ENCODE results near the gene ADAMTSL4. TPM values are rescaled to one million over a fixed set of nuclear protein-coding genes. Genes with fewer than 3 reads are reported as not detected.
"Not testable (repeated sequence)": the region's sequence is repeated elsewhere in the genome, so short reads cannot be mapped to it uniquely, and the experiment has no call there.

ADAMTSL4 gene
- total and polyA plus RNA-seq, 9 donors: 20.2 to 56.0 (median 43.5) TPM

- H3K4me1 ChIP-seq (ENCODE audit: control insufficient read depth, insufficient read depth, low read length): no peaks in the 10 kb centered on the region
- no CpG with 5 or more reads among the region's 7 CpGs for WGBS (ENCODE audit: insufficient coverage)
Measured at GRCh38 chr1:150596095-150596892, 47.1 kb downstream of the ADAMTSL4 start.

GRCh38 chr1:150596976-150597375 lies 47.8 kb downstream of the ADAMTSL4 start:
- Histone ChIP-seq H3K36me3 (ENCODE audit: control insufficient read depth, insufficient read depth, low read length) (no peaks in the 10 kb centered on the region), H3K9me3 (replicated peaks; ENCODE audit: control insufficient read depth, low read depth, low read length) (no peaks in the 10 kb centered on the region), H3K27ac (ENCODE audit: low read length) (no peak overlapping the region), H3K4me3 (ENCODE audit: low read length) (no peak overlapping the region), H3K27me3 (ENCODE audit: control insufficient read depth, insufficient read depth, low read length) (no peaks in the 10 kb centered on the region), H3K4me1 (ENCODE audit: control insufficient read depth, insufficient read depth, low read length) (no peaks in the 10 kb centered on the region)
- no peak for DNase-seq
- 83% methylated on average over 1 of the region's 3 CpGs for WGBS (ENCODE audit: insufficient coverage)

More at GRCh38 chr1:150596095-150596892, 47.1 kb downstream of the ADAMTSL4 start:
- Histone ChIP-seq H3K9me3 (replicated peaks; ENCODE audit: control insufficient read depth, low read depth, low read length) (no peaks in the 10 kb centered on the region), H3K4me3 (ENCODE audit: low read length) (no peak overlapping the region), H3K36me3 (ENCODE audit: control insufficient read depth, insufficient read depth, low read length) (no peaks in the 10 kb centered on the region), H3K27ac (ENCODE audit: low read length) (no peak overlapping the region), H3K27me3 (ENCODE audit: control insufficient read depth, insufficient read depth, low read length) (no peaks in the 10 kb centered on the region)
- DNase-seq: no peak

GRCh38 chr1:150598346-150598745 lies 49.1 kb downstream of the ADAMTSL4 start:
- DNase-seq; H3K4me3 ChIP-seq (ENCODE audit: low read length); H3K36me3 ChIP-seq (ENCODE audit: control insufficient read depth, insufficient read depth, low read length); H3K27me3 ChIP-seq (ENCODE audit: control insufficient read depth, insufficient read depth, low read length); H3K27ac ChIP-seq (ENCODE audit: low read length); H3K9me3 ChIP-seq (replicated peaks; ENCODE audit: control insufficient read depth, low read depth, low read length); H3K4me1 ChIP-seq (ENCODE audit: control insufficient read depth, insufficient read depth, low read length): not testable (repeated sequence)
- WGBS (ENCODE audit: insufficient coverage): no CpG with 5 or more reads among the region's 4 CpGs

- Histone ChIP-seq H3K36me3 (ENCODE audit: control insufficient read depth, insufficient read depth, low read length) (peaks cover 2% of the 10 kb centered on the region), H3K9me3 (replicated peaks; ENCODE audit: control insufficient read depth, low read depth, low read length) (no peaks in the 10 kb centered on the region), H3K4me1 (ENCODE audit: control insufficient read depth, insufficient read depth, low read length) (peaks cover 2% of the 10 kb centered on the region), H3K27me3 (ENCODE audit: control insufficient read depth, insufficient read depth, low read length) (no peaks in the 10 kb centered on the region), H3K4me3 (ENCODE audit: low read length) (no peak overlapping the region), H3K27ac (ENCODE audit: low read length) (no peak overlapping the region)
- DNase-seq: no peak
Measured at GRCh38 chr1:150601540-150601939, 52.3 kb downstream of the ADAMTSL4 start.

GRCh38 chr1:150602372-150602771 lies 53.2 kb downstream of the ADAMTSL4 start:
- not testable (repeated sequence) for H3K36me3 ChIP-seq (ENCODE audit: control insufficient read depth, insufficient read depth, low read length); H3K4me3 ChIP-seq (ENCODE audit: low read length); DNase-seq; H3K27ac ChIP-seq (ENCODE audit: low read length); H3K4me1 ChIP-seq (ENCODE audit: control insufficient read depth, insufficient read depth, low read length); H3K9me3 ChIP-seq (replicated peaks; ENCODE audit: control insufficient read depth, low read depth, low read length); H3K27me3 ChIP-seq (ENCODE audit: control insufficient read depth, insufficient read depth, low read length)
- WGBS (ENCODE audit: insufficient coverage): no CpG with 5 or more reads among the region's 12 CpGs

DNA sequence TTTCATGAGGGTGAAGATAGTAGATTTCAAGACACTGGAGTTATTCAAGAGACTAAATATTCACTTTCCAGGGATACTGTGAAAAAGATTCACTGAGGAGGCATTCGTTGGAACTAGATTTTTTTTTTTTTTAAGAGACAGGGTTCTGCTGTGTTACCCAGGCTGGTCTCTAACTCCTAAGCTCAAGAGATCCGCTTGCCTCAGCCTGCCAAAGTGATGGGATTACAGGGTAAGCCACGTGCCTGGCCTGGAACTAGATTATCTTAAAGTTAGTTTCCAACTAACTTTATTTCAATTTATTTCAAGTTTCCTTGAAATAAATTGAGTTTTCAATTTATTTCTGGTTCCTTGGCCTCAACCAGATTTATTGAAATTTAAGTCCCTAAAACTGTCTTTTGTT lies 54.5 kb downstream of the ADAMTSL4 start:
- no peaks in the 10 kb centered on the region for H3K27me3 ChIP-seq (ENCODE audit: control insufficient read depth, insufficient read depth, low read length)
- H3K27ac ChIP-seq (ENCODE audit: low read length): no peak overlapping the region
- DNase-seq: no peak
- WGBS (ENCODE audit: insufficient coverage): no CpG with 5 or more reads among the region's 3 CpGs
- H3K4me3 ChIP-seq (ENCODE audit: low read length): no peak overlapping the region
- peaks cover 2% of the 10 kb centered on the region for H3K36me3 ChIP-seq (ENCODE audit: control insufficient read depth, insufficient read depth, low read length)
- no peaks in the 10 kb centered on the region for H3K9me3 ChIP-seq (replicated peaks; ENCODE audit: control insufficient read depth, low read depth, low read length)
- H3K4me1 ChIP-seq (ENCODE audit: control insufficient read depth, insufficient read depth, low read length): peaks cover 2% of the 10 kb centered on the region

DNA sequence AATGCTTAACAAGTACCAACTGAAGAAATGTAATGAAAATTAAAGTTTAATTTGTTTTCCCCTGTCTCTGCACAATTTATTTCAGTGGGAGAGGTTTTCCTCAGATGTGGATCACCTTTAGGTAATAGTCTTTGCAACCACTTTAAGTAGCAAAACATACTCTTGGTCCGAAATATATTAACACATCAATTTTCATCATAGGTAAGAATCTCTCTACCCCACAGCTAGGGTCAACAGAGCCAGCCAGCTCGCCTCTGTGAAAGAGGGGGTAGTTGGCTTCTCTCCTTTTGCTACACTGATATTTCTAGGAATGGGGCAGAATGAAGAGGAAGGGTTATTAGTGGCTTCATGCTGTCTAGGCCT lies 55.0 kb downstream of the ADAMTSL4 start:
- Histone ChIP-seq H3K9me3 (replicated peaks; ENCODE audit: control insufficient read depth, low read depth, low read length) (no peaks in the 10 kb centered on the region), H3K4me1 (ENCODE audit: control insufficient read depth, insufficient read depth, low read length) (peaks cover 2% of the 10 kb centered on the region), H3K27ac (ENCODE audit: low read length) (peak overlapping the region; percentile 80), H3K36me3 (ENCODE audit: control insufficient read depth, insufficient read depth, low read length) (peaks cover 2% of the 10 kb centered on the region), H3K4me3 (ENCODE audit: low read length) (no peak overlapping the region), H3K27me3 (ENCODE audit: control insufficient read depth, insufficient read depth, low read length) (no peaks in the 10 kb centered on the region)
- no peak for DNase-seq
- no CpG with 5 or more reads among the region's 2 CpGs for WGBS (ENCODE audit: insufficient coverage)

GRCh38 chr1:150605451-150605731 lies 56.2 kb downstream of the ADAMTSL4 start:
- not testable (repeated sequence) for H3K4me3 ChIP-seq (ENCODE audit: low read length); DNase-seq; H3K9me3 ChIP-seq (replicated peaks; ENCODE audit: control insufficient read depth, low read depth, low read length); H3K36me3 ChIP-seq (ENCODE audit: control insufficient read depth, insufficient read depth, low read length); H3K4me1 ChIP-seq (ENCODE audit: control insufficient read depth, insufficient read depth, low read length); H3K27ac ChIP-seq (ENCODE audit: low read length); H3K27me3 ChIP-seq (ENCODE audit: control insufficient read depth, insufficient read depth, low read length)
- WGBS (ENCODE audit: insufficient coverage): no CpG with 5 or more reads among the region's 3 CpGs

GRCh38 chr1:150606463-150607142 lies 57.4 kb downstream of the ADAMTSL4 start:
- H3K27me3 ChIP-seq (ENCODE audit: control insufficient read depth, insufficient read depth, low read length): no peaks in the 10 kb centered on the region
- peaks cover 11% of the 10 kb centered on the region for H3K4me1 ChIP-seq (ENCODE audit: control insufficient read depth, insufficient read depth, low read length)
- no peak for DNase-seq
- WGBS (ENCODE audit: insufficient coverage): no CpG with 5 or more reads among the region's 7 CpGs
- no peaks in the 10 kb centered on the region for H3K9me3 ChIP-seq (replicated peaks; ENCODE audit: control insufficient read depth, low read depth, low read length)
- H3K27ac ChIP-seq (ENCODE audit: low read length): no peak overlapping the region
- no peak overlapping the region for H3K4me3 ChIP-seq (ENCODE audit: low read length)
- H3K36me3 ChIP-seq (ENCODE audit: control insufficient read depth, insufficient read depth, low read length): peaks cover 8% of the 10 kb centered on the region

- Histone ChIP-seq H3K4me1 (ENCODE audit: control insufficient read depth, insufficient read depth, low read length) (peaks cover 18% of the 10 kb centered on the region), H3K27me3 (ENCODE audit: control insufficient read depth, insufficient read depth, low read length) (no peaks in the 10 kb centered on the region), H3K9me3 (replicated peaks; ENCODE audit: control insufficient read depth, low read depth, low read length) (no peaks in the 10 kb centered on the region), H3K4me3 (ENCODE audit: low read length) (no peak overlapping the region), H3K27ac (ENCODE audit: low read length) (peak overlapping the region; percentile 89), H3K36me3 (ENCODE audit: control insufficient read depth, insufficient read depth, low read length) (peaks cover 16% of the 10 kb centered on the region)
- WGBS (ENCODE audit: insufficient coverage): 26% methylated on average over 2 of the region's 2 CpGs
- peak; percentile 89 for DNase-seq
Measured at GRCh38 chr1:150609732-150610131, 60.5 kb downstream of the ADAMTSL4 start.
